ENCODE data around the gene MICAL3.

- no peak for TF ChIP-seq TEAD4 (IDR thresholded peaks at IDR 0.05; ENCODE audit: borderline replicate concordance, insufficient read depth)
- no peak for TF ChIP-seq NRF1 (IDR thresholded peaks at IDR 0.05; ENCODE audit: low read depth, low read length)
- TF ChIP-seq SIN3A (IDR thresholded peaks at IDR 0.05; ENCODE audit: borderline replicate concordance, low read depth, low read length), result no peak
- no peak for TF ChIP-seq NFIC (IDR thresholded peaks at IDR 0.05; ENCODE audit: borderline replicate concordance)
- no peak for TF ChIP-seq GABPA (IDR thresholded peaks at IDR 0.05; ENCODE audit: low read depth)
- TF ChIP-seq, protein P1, sequence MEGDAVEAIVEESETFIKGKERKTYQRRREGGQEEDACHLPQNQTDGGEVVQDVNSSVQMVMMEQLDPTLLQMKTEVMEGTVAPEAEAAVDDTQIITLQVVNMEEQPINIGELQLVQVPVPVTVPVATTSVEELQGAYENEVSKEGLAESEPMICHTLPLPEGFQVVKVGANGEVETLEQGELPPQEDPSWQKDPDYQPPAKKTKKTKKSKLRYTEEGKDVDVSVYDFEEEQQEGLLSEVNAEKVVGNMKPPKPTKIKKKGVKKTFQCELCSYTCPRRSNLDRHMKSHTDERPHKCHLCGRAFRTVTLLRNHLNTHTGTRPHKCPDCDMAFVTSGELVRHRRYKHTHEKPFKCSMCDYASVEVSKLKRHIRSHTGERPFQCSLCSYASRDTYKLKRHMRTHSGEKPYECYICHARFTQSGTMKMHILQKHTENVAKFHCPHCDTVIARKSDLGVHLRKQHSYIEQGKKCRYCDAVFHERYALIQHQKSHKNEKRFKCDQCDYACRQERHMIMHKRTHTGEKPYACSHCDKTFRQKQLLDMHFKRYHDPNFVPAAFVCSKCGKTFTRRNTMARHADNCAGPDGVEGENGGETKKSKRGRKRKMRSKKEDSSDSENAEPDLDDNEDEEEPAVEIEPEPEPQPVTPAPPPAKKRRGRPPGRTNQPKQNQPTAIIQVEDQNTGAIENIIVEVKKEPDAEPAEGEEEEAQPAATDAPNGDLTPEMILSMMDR (IDR thresholded peaks at IDR 0.05), result no peak
- no peak for TF ChIP-seq TCF12 (IDR thresholded peaks at IDR 0.05)
- TF ChIP-seq EZH2phosphoT487 (IDR thresholded peaks at IDR 0.05; ENCODE audit: borderline replicate concordance, low read depth), result no peak
Measured at GRCh38 chr22:17836992-17837742, 187.2 kb downstream of the MICAL3 start.
